K562 (cell line): ENCODE data around the gene AFAP1. TPM values are rescaled to one million over a fixed set of nuclear protein-coding genes. Genes with fewer than 3 reads are reported as not detected.

Experiments
- ATAC-seq: fragments of 200-7000 bp; cut with Tn5 transposase; 3 replicates; pipeline ENCODE4 v1.9.1; 2020; ENCODE audit warnings: moderate library complexity
- BruUV-seq: library from RNA; stranded (reverse); fragments of 400-500 nt; replicated peaks from 2 replicates; lab custom pipeline; 2021; lab: Mats Ljungman, UMichigan
- CTCF ChIA-PET: fragments of 300-600 bp; formaldehyde crosslinking; extraction: SDS; loops from one replicate; lab custom pipeline; 2021; ENCODE audit warnings: low intra/inter-chr PET ratio; lab: Yijun Ruan, JAX
- POLR2A ChIA-PET: fragments of 300-600, 350-650 bp; sonication (Branson Sonifier 250); formaldehyde crosslinking; extraction: SDS; loops from one replicate; lab custom pipeline; 2021; ENCODE audit warnings: antibody characterized with exemption, inconsistent platforms; lab: Yijun Ruan, JAX
- DNase-seq, 4 experiments: peaks; one replicate each; pipeline versions ENCODE4 v3.0.0 to v3.0.0-alpha.2; 2011 to 2018; ENCODE audit warnings: low spot score in 3 of 4, mixed read lengths in 3 of 4; ENCODE audit errors: extremely low read depth in 1 of 4
- FAIRE-seq: peaks from 2 replicates; lab custom pipeline; 2011; peaks lifted over from hg19 to GRCh38; lab: Jason Lieb, UNC
- H2AFZ ChIP-seq: 2 replicates; pipeline ENCODE4 v1.6.0; 2011; ENCODE audit warnings: low read depth, low read length, control low read depth, inconsistent platforms
- H3K27ac ChIP-seq: fragments of 200-600 bp; 3 replicates; pipeline ENCODE4 v1.8.0; 2011; ENCODE audit warnings: low read depth, mild to moderate bottlenecking, control low read depth, inconsistent platforms, low read length, moderate library complexity, mixed read lengths; ENCODE audit errors: extremely low read depth
- H3K27me3 ChIP-seq, 2 experiments: fragments of 300-600 bp in 1 of 2; 2 replicates in 1 of 2; 3 replicates in 1 of 2; pipeline versions ENCODE4 v1.6.0 to v1.8.0; 2011; ENCODE audit warnings: inconsistent platforms in 2 of 2, low read length in 2 of 2, mild to moderate bottlenecking in 1 of 2, mixed read lengths in 1 of 2, moderate library complexity in 1 of 2; ENCODE audit not compliant: control insufficient read depth in 2 of 2, insufficient read depth in 2 of 2
- H3K36me3 ChIP-seq: fragments of 300-600 bp; 3 replicates; pipeline ENCODE4 v1.8.0; 2011; ENCODE audit warnings: mild to moderate bottlenecking, low read length, inconsistent platforms; ENCODE audit not compliant: control insufficient read depth, insufficient read depth
- H3K4me1 ChIP-seq, 2 experiments: fragments of 200-600 bp in 1 of 2; replicated peaks in 1 of 2; 2 replicates in 1 of 2; 3 replicates in 1 of 2; pipeline versions ENCODE4 v1.5.1 to v1.8.0; 2011; ENCODE audit warnings: inconsistent platforms in 2 of 2, low read length in 2 of 2, mild to moderate bottlenecking in 1 of 2, mixed read lengths in 1 of 2, moderate library complexity in 1 of 2; ENCODE audit not compliant: control insufficient read depth in 2 of 2, insufficient read depth in 2 of 2
- H3K4me2 ChIP-seq: 2 replicates; pipeline ENCODE4 v1.6.1; 2011; ENCODE audit warnings: low read length, control low read depth, inconsistent platforms, mixed read lengths; ENCODE audit not compliant: insufficient read depth
- H3K4me3 ChIP-seq: fragments of 200-600 bp; sonication (generic), shearing (Covaris generic); 2 replicates; pipeline ENCODE4 v1.5.1; 2016; ENCODE audit warnings: control low read depth, inconsistent platforms
- H3K79me2 ChIP-seq: fragments of 200-600 bp; 3 replicates; pipeline ENCODE4 v1.8.0; 2011; ENCODE audit warnings: low read length, inconsistent platforms; ENCODE audit not compliant: control insufficient read depth, insufficient read depth
- H3K9ac ChIP-seq, 2 experiments: 2 replicates each; pipeline versions ENCODE4 v1.6.0 to v1.6.1; 2011; ENCODE audit warnings: low read depth in 2 of 2, low read length in 2 of 2, control low read depth in 1 of 2, inconsistent platforms in 1 of 2, mild to moderate bottlenecking in 1 of 2, mixed read lengths in 1 of 2; ENCODE audit not compliant: insufficient read depth in 1 of 2
- H3K9me1 ChIP-seq: one replicate; pipeline ENCODE4 v1.6.0; 2011; ENCODE audit warnings: inconsistent platforms, mild to moderate bottlenecking, low read length, moderate library complexity; ENCODE audit not compliant: control insufficient read depth, insufficient read depth
- H3K9me3 ChIP-seq: replicated peaks from 2 replicates; pipeline ENCODE4 v1.5.1; 2011; ENCODE audit warnings: low read depth, low read length, inconsistent platforms; ENCODE audit not compliant: control insufficient read depth, insufficient read depth
- H4K20me1 ChIP-seq: replicated peaks from 2 replicates; pipeline ENCODE4 v1.6.1; 2011; ENCODE audit warnings: low read length, inconsistent platforms, mixed read lengths; ENCODE audit not compliant: control insufficient read depth, insufficient read depth
- C11orf30 ChIP-seq: fragments of 450-650 bp; IDR thresholded peaks from 2 replicates; pipeline ENCODE4 v1.6.1; 2016; ENCODE audit warnings: low read depth, mild to moderate bottlenecking
- RBM15 ChIP-seq: fragments of 200-400 bp; formaldehyde crosslinking; IDR thresholded peaks from 2 replicates; pipeline ENCODE4 v1.6.1; 2018; ENCODE audit warnings: mild to moderate bottlenecking, low read length, moderate library complexity; ENCODE audit not compliant: insufficient read depth
- ZNF347 ChIP-seq: fragments of 450-650 bp; formaldehyde crosslinking; IDR thresholded peaks from 2 replicates; pipeline ENCODE4 v1.4.0; 2020; ENCODE audit warnings: low read depth, mild to moderate bottlenecking, moderate library complexity
- ZNF57 ChIP-seq: fragments of 450-650 bp; formaldehyde crosslinking; IDR thresholded peaks from 2 replicates; pipeline ENCODE4 v1.4.0; 2020; ENCODE audit warnings: mild to moderate bottlenecking, moderate library complexity
- ZZZ3 ChIP-seq: fragments of 450-650 bp; IDR thresholded peaks from 2 replicates; pipeline ENCODE4 v1.6.1; 2016; ENCODE audit warnings: antibody characterized with exemption, mild to moderate bottlenecking, moderate library complexity
- WGBS: fragments of 100-300 bp; shearing (Covaris generic); methylation state at CpG from one replicate; pipeline ENCODE4 v1.1.6; 2016; ENCODE audit warnings: low coverage, mixed read lengths; ENCODE audit not compliant: insufficient coverage; ENCODE audit errors: missing lambda C conversion rate; 5-methylcytosine and 5-hydroxymethylcytosine counted together
- in situ Hi-C: fragments of 300-500 bp; cut with MboI; formaldehyde crosslinking; loops from 4 replicates; pipeline ENCODE4 v1.15.0; 2018; ENCODE audit warnings: inconsistent platforms, mixed read lengths
- intact Hi-C: fragments of 100-400 bp; cut with micrococcal nuclease; formaldehyde crosslinking; loops from 2 replicates; pipeline ENCODE4 v1.14.2; 2022
- polyA plus RNA-seq, 8 experiments: library from polyadenylated mRNA; depleted of rRNA in 4 of 8; stranded (reverse) in 5 of 8; unstranded in 3 of 8; fragments of >200 nt; fragmentation: Nextera tagmentation in 2 of 8; fragmentation: Illumina TruSeq in 1 of 8; extraction: Ambion mirVana in 2 of 8; extraction: Trizol in 1 of 8; gene quantifications; 2 replicates each; pipeline versions ENCODE4 v1.2.1 to v1.2.3, GENCODE V29; 2011 to 2014; ENCODE audit warnings: inconsistent platforms in 1 of 8, missing spikeins in 1 of 8
- total RNA-seq, 7 experiments: library from RNA; depleted of rRNA in 6 of 7; stranded (reverse); fragments of >200 nt in 6 of 7; fragmentation: Illumina TruSeq in 2 of 7; extraction: Trizol in 2 of 7; gene quantifications; 2 replicates each; pipeline versions ENCODE4 v1.2.1 to v1.2.3, GENCODE V29; 2011 to 2021; ENCODE audit warnings: low replicate concordance in 1 of 7
- TF ChIP-seq, protein P1 (sequence below): fragments of 250-450 bp; sonication (Bioruptor Pico); IDR thresholded peaks from 2 replicates; pipeline ENCODE4 v1.8.0; 2022; ENCODE audit warnings: moderate library complexity, mild to moderate bottlenecking, inconsistent platforms
- TF ChIP-seq, protein P2 (sequence below): fragments of 450-650 bp; formaldehyde crosslinking; IDR thresholded peaks from 2 replicates; pipeline ENCODE4 v1.4.0; 2020; ENCODE audit warnings: mild to moderate bottlenecking, mixed read lengths
- TF ChIP-seq, protein P3 (sequence below): fragments of 450-650 bp; IDR thresholded peaks from 2 replicates; pipeline ENCODE4 v1.6.1; 2016; ENCODE audit warnings: missing biosample characterization, missing genetic modification characterization

Gene AFAP1
- total and polyA plus RNA-seq, 9 of the 15 experiments (the other 6 are each of a cell fraction or from before 2014, with no cell fraction given) = 0.07 to 0.42 (median 0.12) TPM; not detected in 1

DNA sequence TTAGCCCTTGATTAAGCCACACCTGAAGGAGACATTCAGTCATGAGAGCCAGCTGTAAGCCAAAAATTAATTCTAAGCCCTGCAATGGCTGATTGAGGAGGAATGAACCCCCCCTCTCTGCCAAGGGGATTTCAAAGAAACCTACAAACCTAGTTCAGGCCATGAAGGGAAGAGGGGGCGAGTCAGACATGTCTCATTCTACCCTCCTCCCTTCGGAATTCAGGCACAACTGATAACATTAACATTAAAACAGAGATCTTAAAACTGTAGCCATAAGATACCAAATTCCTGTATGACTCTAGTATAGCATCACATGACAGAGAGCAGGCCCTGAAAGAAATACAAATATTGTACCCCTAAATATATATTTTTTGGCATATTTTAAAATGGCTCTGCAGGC is 40.4 kb upstream of the AFAP1 start:
- H3K36me3 ChIP-seq = no peaks in the 10 kb centered on the region
- intact Hi-C loops = no loop called here
- H2AFZ ChIP-seq = no peak overlapping the region
- CTCF ChIA-PET = no interaction called here
- BruUV-seq = no TSS peak
- POLR2A ChIA-PET = no interaction called here
- H3K4me3 ChIP-seq = no peak overlapping the region
- in situ Hi-C loops = no loop called here
- TF ChIP-seq ZZZ3 (no peak), ZNF57 (CRISPR knock-in tag) (no peak), C11orf30 (no peak), ZNF347 (no peak), RBM15 (no peak)
- TF ChIP-seq, protein P1, sequence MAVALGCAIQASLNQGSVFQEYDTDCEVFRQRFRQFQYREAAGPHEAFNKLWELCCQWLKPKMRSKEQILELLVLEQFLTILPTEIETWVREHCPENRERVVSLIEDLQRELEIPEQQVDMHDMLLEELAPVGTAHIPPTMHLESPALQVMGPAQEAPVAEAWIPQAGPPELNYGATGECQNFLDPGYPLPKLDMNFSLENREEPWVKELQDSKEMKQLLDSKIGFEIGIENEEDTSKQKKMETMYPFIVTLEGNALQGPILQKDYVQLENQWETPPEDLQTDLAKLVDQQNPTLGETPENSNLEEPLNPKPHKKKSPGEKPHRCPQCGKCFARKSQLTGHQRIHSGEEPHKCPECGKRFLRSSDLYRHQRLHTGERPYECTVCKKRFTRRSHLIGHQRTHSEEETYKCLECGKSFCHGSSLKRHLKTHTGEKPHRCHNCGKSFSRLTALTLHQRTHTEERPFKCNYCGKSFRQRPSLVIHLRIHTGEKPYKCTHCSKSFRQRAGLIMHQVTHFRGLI = no peak
- TF ChIP-seq, protein P2, sequence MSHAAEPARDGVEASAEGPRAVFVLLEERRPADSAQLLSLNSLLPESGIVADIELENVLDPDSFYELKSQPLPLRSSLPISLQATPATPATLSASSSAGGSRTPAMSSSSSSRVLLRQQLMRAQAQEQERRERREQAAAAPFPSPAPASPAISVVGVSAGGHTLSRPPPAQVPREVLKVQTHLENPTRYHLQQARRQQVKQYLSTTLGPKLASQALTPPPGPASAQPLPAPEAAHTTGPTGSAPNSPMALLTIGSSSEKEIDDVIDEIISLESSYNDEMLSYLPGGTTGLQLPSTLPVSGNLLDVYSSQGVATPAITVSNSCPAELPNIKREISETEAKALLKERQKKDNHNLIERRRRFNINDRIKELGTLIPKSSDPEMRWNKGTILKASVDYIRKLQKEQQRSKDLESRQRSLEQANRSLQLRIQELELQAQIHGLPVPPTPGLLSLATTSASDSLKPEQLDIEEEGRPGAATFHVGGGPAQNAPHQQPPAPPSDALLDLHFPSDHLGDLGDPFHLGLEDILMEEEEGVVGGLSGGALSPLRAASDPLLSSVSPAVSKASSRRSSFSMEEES (CRISPR knock-in tag) = no peak
- TF ChIP-seq, protein P3, sequence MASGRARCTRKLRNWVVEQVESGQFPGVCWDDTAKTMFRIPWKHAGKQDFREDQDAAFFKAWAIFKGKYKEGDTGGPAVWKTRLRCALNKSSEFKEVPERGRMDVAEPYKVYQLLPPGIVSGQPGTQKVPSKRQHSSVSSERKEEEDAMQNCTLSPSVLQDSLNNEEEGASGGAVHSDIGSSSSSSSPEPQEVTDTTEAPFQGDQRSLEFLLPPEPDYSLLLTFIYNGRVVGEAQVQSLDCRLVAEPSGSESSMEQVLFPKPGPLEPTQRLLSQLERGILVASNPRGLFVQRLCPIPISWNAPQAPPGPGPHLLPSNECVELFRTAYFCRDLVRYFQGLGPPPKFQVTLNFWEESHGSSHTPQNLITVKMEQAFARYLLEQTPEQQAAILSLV = no peak
- peaks cover 11% of the 10 kb centered on the region; the same call in 1 of the 2 replicates for H4K20me1 ChIP-seq
- no peak for DNase-seq
- H3K4me2 ChIP-seq = no peak overlapping the region
- no peak for FAIRE-seq
- WGBS = 0% methylated on average over 2 of the region's 2 CpGs
- H3K9me3 ChIP-seq = no peaks in the 10 kb centered on the region
- H3K9ac ChIP-seq = no peak overlapping the region
- H3K9me1 ChIP-seq = no peaks in the 10 kb centered on the region
- ATAC-seq = no peak
- no peaks in the 10 kb centered on the region for H3K79me2 ChIP-seq
- H3K27me3 ChIP-seq = peaks cover 4 to 40% of the 10 kb centered on the region in 2 experiments; a peak in 3 of 5 replicates
- H3K27ac ChIP-seq = no peak overlapping the region
- H3K4me1 ChIP-seq = no peaks in the 10 kb centered on the region
